GM10248 (cell line): ENCODE data around the gene ITPRID1.

ENCODE experiments used
- CTCF ChIA-PET: fragments of 300-600 bp; sonication (Branson Sonifier 250); formaldehyde crosslinking; extraction: SDS; loops from one replicate; lab custom pipeline; 2021; ENCODE audit warnings: antibody characterized with exemption; lab: Yijun Ruan, JAX
- POLR2A ChIA-PET: fragments of 350-650 bp; sonication (Branson Sonifier 250); formaldehyde crosslinking; extraction: SDS; loops from one replicate; lab custom pipeline; 2020; ENCODE audit warnings: antibody characterized with exemption; lab: Yijun Ruan, JAX
- DNase-seq: peaks from one replicate; pipeline ENCODE4 v3.0.0; 2012; ENCODE audit errors: extremely low spot score
- TF ChIP-seq, protein P1 (sequence below): IDR thresholded peaks from 2 replicates; pipeline ENCODE4 v1.5.1; 2012; ENCODE audit warnings: mild to moderate bottlenecking, low read depth; ENCODE audit errors: extremely low read depth, missing control alignments, control extremely low read depth

Gene ITPRID1

DNA sequence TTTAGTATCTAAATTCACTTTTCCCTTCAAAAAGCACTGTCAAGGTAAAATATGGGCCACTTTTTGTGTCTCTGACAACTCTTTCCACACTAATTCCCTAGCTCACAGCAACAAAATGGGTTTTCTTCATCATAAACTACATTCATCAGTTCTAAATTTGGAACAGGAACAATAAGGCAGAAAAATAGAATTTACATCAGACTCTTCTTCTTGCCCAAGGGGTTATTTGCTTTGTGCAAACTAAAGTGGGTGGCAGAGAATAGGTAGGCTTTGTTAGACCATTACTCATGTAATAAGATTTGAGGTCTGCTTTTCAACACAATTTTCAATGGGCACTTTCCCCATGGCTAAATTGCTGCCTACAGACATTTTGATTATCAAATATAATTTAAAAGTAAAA lies 155.6 kb downstream of the ITPRID1 start:
- CTCF ChIA-PET, result no interaction called here
- no peak for DNase-seq
- TF ChIP-seq, protein P1, sequence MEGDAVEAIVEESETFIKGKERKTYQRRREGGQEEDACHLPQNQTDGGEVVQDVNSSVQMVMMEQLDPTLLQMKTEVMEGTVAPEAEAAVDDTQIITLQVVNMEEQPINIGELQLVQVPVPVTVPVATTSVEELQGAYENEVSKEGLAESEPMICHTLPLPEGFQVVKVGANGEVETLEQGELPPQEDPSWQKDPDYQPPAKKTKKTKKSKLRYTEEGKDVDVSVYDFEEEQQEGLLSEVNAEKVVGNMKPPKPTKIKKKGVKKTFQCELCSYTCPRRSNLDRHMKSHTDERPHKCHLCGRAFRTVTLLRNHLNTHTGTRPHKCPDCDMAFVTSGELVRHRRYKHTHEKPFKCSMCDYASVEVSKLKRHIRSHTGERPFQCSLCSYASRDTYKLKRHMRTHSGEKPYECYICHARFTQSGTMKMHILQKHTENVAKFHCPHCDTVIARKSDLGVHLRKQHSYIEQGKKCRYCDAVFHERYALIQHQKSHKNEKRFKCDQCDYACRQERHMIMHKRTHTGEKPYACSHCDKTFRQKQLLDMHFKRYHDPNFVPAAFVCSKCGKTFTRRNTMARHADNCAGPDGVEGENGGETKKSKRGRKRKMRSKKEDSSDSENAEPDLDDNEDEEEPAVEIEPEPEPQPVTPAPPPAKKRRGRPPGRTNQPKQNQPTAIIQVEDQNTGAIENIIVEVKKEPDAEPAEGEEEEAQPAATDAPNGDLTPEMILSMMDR, result no peak
- POLR2A ChIA-PET, result no interaction called here

DNA sequence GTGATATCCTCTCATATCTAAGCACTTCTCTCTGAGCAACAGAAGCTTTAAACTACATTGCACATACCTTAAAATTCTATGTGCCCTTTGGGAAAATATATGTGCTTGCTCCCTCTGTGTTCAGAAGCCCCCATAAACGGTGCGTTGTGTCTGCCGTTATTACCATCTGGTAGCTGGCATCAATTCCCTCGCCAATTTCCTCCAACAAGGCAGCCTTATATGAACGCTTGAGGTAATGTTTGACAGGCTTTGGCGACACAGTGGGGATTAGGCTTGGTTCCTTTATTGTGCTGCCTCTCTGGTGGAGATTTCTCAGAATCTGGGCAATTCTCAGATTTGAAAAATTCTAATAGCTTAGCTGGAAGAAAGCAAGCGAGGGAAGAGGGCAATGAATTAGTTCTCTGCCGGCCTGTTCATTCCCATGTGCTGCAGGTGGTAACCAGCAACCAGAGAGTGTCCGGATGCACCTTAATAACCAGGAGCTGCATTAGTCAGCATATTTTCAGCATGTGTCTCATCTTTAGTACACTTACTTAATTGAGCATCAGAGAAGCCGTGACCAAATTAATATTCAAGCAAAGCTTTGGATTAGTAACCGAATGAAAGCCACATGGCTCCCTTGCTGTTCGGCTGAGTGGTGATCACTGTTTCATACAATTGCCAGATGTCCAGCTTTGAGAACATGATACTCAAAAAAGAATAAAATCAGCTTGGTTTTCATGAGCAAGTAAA lies 165.8 kb downstream of the ITPRID1 start:
- no peak for DNase-seq
- ChIA-PET CTCF (interaction anchor here (1.5 to 1.7 kb wide), 2 partner anchors 9 to 236 kb away, joined by 3 to 6 read pairs; no protein-coding TSS in a partner anchor), POLR2A (no interaction called here)
- TF ChIP-seq, protein P1, result no peak

DNA sequence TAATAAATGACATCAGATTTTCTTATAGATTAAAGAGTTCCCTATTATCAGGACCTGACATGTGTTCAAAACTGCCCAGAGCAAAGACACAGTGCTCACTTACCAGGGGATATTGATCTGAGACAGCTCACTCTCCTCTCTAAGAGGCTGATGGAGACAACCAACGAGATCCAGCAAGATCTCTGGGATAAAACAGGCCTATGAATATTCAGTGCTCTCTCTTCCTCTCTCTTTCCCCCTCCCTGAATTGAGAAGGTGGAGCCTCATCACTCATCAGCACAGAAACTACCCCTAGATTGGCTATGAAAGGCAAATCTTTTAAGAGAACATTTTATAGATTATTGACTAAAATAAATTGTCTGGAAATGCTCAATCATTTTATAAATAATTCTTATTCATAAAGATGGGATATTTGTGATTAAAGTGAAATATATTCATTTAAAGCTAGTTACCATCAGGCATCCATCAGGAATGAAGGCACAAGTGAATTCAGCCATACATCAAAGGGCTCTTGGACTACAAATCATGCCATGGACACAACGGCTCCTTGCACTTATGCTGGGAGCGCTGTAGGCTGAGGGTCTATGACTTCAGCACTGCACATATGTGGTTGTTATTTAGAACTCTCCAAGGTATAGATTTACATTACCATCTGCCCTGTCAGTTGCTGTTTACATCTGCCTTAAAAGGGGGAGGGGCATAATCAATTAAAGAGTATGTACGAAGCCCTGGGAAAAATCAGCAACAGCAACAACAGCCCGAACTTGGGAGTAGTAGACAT lies 169.7 kb downstream of the ITPRID1 start:
- ChIA-PET POLR2A (no interaction called here), CTCF (no interaction called here)
- no peak for DNase-seq
- TF ChIP-seq, protein P1, result no peak

GRCh38 chr7:31687024-31687748 lies 173.3 kb downstream of the ITPRID1 start, which contains the start of gene PPP1R17:
Gene PPP1R17, plus strand, starts transcription at chr7:31687215. Its CDS starts 5,227 bp downstream, at chr7:31692442.
- CTCF ChIA-PET, result interaction anchor here (0.8 to 1.3 kb wide), 3 partner anchors 9 to 16 kb away, joined by 3 to 4 read pairs (median 3); no protein-coding TSS in a partner anchor
- TF ChIP-seq, protein P1, result no peak
- POLR2A ChIA-PET, result no interaction called here
- no peak for DNase-seq

- POLR2A ChIA-PET, result no interaction called here
- TF ChIP-seq, protein P1, result no peak
- DNase-seq, result peak; percentile 47
- CTCF ChIA-PET, result interaction anchor here (1.2 to 2.2 kb wide), 2 partner anchors 9 to 13 kb away, joined by 3 to 6 read pairs; no protein-coding TSS in a partner anchor
Measured at GRCh38 chr7:31688372-31688771, 174.5 kb downstream of the ITPRID1 start.

DNA sequence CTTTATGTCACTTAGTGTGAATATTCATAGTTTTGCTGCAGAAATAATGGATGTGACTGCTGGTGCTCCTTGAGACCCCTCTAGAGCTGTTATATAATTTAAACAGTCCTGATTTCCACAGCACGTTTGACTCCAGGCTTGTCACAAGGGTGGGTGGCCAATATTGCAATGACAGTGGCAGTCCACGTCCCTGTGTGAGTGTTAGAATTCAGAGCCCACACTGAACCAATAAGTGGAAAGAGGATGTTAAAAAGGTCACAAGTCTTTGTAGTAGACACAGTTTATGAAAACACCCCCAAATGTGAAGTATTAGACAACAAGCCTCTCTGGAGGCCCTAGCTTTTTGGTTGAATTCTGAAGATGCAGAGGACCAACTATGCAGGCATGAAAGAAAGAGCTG lies 175.1 kb downstream of the ITPRID1 start:
- TF ChIP-seq, protein P1, result no peak
- ChIA-PET CTCF (interaction anchor here (2.2 kb wide), 1 partner anchor 10 kb away, joined by 6 read pairs; no protein-coding TSS in a partner anchor), POLR2A (no interaction called here)
- no peak for DNase-seq
